HL-60/S4 (cell line): ENCODE results near the gene OASL.

Source experiments
- in situ Hi-C: fragments of 300-500 bp; cut with MboI; formaldehyde crosslinking; loops from 2 replicates; pipeline ENCODE4 v1.14.3; 2022; ENCODE audit warnings: low sequenced_read_pairs

The OASL gene

GRCh38 chr12:120994589-120995337, 44.3 kb downstream of the OASL start:
- in situ Hi-C loops = no loop called here

GRCh38 chr12:120994059-120994458, 45.0 kb downstream of the OASL start:
- in situ Hi-C loops = no loop called here

- in situ Hi-C loops = no loop called here
Observed at GRCh38 chr12:120993496-120993895, 45.5 kb downstream of the OASL start.

- in situ Hi-C loops = no loop called here
Observed at GRCh38 chr12:120992989-120993388, 46.1 kb downstream of the OASL start.

GRCh38 chr12:120991965-120992364, 47.1 kb downstream of the OASL start:
- in situ Hi-C loops = no loop called here

GRCh38 chr12:120990487-120991055, 48.5 kb downstream of the OASL start:
- in situ Hi-C loops = no loop called here

DNA sequence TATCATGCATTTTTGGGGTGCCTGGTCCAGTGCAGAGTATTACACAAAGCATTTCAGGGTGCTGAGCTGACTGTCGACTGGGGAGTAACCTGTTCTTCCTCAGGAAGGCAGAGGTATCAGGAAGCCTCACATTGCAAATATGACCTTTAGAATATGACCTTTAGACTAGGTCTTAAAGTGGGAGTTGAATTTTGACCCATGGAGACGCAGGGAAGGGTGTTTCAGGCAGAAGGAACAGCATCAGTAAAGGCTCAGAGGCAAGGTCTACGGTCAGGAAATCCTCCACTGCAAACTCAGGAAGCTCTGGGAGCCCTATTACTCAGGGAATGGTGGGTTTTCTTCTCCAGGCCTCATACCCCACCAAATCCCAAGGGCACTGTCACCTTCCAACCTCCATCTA, 49.4 kb downstream of the OASL start:
- in situ Hi-C loops = no loop called here

DNA sequence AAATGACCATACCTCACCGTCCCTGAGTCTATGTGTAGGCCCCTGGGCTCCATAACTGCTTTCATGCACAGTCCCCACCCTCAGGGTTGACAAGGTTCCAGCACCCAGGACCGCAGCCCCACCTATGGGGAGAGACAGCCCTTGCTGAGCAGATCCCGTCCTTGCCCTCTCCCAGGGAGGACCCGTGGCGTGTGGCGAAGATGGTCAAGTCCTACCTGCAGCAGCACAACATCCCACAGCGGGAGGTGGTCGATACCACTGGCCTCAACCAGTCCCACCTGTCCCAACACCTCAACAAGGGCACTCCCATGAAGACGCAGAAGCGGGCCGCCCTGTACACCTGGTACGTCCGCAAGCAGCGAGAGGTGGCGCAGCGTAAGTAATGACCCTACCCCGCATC, 50.4 kb downstream of the OASL start:
- in situ Hi-C loops = no loop called here

DNA sequence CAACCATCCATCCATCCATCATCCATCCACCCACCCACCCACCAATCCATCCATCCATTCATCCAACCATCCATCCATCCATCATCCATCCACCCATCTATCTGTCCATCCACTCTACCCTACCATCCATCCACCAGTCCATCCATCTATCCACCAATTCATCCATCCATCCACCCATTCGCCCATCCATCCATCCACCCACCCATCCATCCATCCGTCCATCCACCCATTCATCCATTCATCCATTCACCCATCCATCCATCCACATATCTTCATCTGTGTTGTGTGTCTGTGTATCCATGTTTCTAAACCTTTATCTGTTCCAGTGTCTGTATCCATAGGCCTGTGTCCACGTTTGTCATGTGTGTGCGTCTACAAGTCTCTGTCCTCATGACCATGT, 50.8 kb downstream of the OASL start:
- in situ Hi-C loops = no loop called here

DNA sequence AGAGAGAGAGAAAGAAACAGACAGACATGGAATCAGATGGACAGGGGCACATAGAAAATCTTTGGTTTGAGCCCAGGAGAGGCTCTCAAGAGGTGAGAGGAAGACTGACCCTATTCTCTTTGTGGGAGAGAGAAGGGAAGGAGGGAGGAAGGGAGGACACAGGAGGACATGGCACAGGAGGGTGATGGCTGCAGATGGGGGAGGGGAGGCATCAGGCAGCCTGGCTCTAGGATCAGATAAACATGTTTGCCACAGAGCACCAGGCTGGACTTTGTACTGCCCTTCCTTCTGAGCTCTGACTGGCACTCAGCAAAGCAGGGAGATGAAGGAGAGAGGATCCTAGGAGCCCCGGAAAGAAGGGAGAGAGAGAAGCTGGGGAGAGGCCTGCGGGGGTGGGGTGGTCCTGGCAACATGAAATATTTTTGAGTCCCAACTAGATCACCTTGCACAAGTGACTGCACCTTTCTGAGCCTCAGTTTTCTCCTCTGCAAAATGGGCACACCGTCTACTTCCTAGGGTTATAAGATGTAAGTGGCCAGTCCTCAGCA, 54.6 kb downstream of the OASL start:
- in situ Hi-C loops = no loop called here

DNA sequence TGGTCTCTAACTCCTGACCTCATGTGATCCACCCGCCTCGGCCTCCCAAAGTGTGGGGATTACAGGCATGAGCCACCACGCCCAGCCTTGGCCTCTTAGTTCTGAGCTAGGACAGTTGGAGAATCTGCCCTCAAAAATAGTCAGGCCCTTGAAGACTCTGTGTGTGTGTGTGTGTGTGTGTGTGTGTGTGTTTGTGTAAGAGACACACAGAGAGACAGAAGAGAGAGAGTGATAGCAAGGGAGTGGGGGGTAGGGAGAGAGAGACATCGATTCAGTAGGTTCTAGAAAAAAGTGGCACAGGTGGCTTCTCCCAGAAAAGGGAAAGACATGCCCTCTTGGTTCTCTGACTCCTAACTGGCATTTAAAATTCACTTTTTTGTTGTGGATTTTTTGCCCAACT, 55.3 kb downstream of the OASL start:
- in situ Hi-C loops = no loop called here

DNA sequence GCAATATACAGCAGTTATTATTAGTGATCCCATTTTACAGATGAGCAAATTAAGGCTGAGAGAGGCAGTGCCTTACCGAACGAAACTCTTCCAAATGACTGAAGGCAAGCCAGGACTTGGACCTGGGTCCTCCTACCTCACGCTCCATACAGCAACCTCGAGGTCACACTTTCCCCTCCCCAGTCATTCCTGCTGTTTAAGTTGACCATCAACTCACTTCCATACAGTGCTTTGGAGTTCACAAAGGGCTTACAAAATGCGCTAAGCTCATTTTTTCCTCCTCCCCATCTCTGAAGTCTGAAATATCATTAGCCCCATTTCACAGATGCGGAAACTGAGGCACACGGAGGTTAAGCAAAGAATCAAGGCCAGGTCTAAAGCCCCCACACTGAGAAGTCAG, 56.4 kb downstream of the OASL start:
- in situ Hi-C loops = no loop called here

- in situ Hi-C loops = no loop called here
Observed at GRCh38 chr12:120981407-120981941, 57.6 kb downstream of the OASL start.

DNA sequence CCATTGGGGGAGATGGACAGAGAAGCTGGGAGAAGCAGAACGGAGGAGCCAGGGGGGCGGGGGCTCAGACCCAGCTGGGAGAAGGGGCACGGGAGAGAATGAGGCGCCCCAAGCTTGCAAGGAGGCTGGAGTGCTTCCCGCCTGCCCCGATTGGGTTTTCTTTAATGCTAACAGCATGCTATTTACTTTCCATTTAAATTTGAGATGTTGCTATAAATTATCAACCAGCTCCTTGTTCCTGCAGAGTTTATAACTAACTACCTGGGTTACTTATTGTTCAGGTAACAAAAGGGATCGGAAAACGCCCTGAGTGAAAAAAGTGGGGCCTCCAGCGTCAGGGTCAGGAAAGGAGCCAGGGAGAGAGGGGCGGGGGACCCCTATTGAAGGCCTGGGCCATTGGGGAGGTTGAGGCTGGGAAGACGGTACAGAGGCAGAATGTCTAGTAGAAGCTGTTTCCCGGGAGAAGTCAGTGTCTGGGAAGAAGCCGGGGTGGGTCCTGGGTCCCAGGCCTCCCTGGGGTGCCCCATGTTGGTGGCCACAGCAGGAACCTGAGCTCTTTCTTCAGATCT, 58.2 kb downstream of the OASL start:
- in situ Hi-C loops = no loop called here

- in situ Hi-C loops = loop anchor here (10.0 kb wide), 1 partner anchor 395 kb away; the partner anchor contains the start of gene POP5
Observed at GRCh38 chr12:120979862-120980696, 59.0 kb downstream of the OASL start.

GRCh38 chr12:120979220-120979861, 59.7 kb downstream of the OASL start:
- in situ Hi-C loops = loop anchor here (10.0 kb wide), 1 partner anchor 395 kb away; the partner anchor contains the start of gene POP5

GRCh38 chr12:120978296-120979219, 60.5 kb downstream of the OASL start, which contains the start of gene HNF1A:
TSS of gene HNF1A (plus strand) at chr12:120978543. CDS start at chr12:120978769, 226 bp downstream.
- in situ Hi-C loops = loop anchor here (10.0 kb wide), 1 partner anchor 394 kb away; the partner anchor contains the start of gene POP5

DNA sequence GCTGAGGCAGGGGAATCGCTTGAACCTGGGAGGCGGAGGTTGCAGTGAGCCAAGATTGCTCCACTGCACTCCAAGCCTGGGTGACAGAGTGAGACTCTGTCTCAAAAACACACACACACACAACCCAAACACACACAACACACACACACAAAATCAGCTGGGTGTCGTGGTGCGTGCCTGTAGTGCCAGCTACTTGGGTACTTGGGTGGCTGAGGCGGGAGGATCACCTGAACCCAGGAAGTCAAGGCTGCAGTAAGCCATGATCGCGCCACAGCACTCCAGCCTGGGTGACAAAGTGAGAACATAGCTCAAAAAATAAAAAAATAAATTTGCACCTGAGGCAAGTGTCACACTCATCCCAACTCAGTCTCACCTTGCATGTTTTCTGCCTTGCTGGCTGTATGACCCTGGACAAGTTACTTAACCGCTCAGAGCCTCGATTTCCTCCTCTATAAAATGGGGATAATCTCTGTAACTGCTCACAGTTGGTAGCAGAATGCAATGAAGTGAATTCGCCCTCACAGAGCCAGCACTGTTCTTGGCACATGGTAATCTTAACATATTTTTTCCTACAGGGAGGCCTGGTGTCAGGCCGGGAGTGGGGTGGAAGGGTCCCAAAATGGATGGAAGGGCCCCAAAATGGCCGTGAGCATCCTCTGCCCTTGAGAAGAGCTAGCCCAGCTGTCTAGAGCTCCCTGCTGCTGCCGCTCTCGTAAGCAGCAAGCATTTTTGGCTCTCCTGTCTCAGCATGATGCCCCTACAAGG, 61.3 kb downstream of the OASL start:
- in situ Hi-C loops = loop anchor here (10.0 kb wide), 1 partner anchor 393 kb away; the partner anchor contains the start of gene POP5
